T-helper 1 cell (primary cell): Measurements from ENCODE around the gene ZNF845.
"Not testable (repeated sequence)": the region's sequence is repeated elsewhere in the genome, so short reads cannot be mapped to it uniquely, and the experiment has no call there.

Experiments
- DNase-seq, 5 donors: peaks; one replicate each; pipeline ENCODE4 v3.0.0-alpha.2; 2012 to 2020
- total RNA-seq, 4 donors: gene quantifications; one replicate each; lab custom pipeline; 2026; lab: John Stamatoyannopoulos, UW

The ZNF845 gene
- total RNA-seq = 18.4 to 31.0 (median 24.7) reads per million in 4 donors

- DNase-seq = peak; percentile 86 to 96 (median 91)
These were observed at the start of gene ZNF845 for GRCh38 chr19:53333463-53334449. ZNF845 (plus strand) TSS chr19:53333749; CDS start chr19:53341308, 7,559 bp downstream.

GRCh38 chr19:53285087-53285486 lies 48.5 kb upstream of the ZNF845 start:
- DNase-seq = no peak

DNA sequence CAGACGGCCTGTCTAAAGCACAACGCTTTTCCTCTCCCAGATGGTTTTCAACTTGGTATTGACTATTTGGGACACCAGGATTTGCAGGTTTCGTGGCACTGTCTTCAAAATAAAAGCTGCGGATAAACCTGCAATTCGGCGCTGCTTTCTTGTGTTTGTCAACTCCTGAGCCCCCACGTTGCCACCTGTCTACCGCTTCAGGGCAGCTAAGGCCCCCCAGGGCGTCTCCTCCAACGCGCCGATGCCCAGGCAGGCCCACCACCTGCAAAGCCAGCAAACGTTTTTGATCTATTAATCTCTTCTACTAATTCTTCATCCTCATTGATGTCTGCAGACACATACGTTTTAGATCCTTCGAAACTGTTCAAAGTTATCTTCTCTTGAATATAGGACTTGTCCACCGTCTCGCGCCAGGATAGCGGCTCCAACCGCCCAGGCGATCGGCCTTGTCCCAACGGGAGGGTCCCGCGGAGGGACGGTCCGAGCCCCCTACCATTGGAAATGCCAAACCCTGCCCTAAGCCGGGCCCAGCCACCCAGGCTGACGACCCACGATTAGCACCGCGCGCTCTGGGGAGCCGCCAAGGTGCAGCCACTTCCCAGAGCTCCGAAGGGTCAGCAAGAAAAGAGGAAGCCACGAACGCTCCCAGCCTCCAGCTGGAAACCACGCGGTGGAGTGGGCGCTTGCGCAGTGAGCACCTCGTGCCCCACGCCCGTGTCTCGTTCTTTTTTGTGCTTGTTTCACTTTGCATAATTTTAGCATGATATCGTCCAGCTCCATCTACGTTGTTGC lies 42.6 kb upstream of the ZNF845 start:
- no peak for DNase-seq

GRCh38 chr19:53294786-53295441 lies 38.6 kb upstream of the ZNF845 start:
- no peak for DNase-seq

DNA sequence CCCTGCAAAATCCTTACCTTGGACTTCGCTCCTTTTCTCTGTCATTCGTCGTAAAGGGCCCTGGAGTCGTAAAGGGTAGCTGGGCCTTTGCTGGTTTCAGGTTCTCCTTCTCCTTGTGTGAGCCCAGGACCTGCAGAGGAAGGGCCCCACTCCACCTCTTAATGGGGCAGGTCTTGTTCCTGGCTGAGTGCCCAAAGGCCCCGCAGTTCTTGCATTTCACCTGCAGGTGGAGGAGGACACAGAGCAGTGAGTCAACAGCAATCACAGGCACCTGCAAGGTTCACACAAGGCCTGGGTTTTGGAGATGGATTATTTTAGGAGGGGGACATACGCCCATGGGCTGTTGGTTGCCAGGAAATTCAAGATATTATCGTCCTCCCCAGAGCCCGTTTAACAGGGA lies 32.2 kb upstream of the ZNF845 start:
- DNase-seq = not testable (repeated sequence)

GRCh38 chr19:53308339-53308811 lies 25.2 kb upstream of the ZNF845 start:
- DNase-seq = no peak

- no peak for DNase-seq
These were observed 22.5 kb upstream of the ZNF845 start for GRCh38 chr19:53311044-53311443.

GRCh38 chr19:53311897-53312296 lies 21.7 kb upstream of the ZNF845 start:
- DNase-seq = no peak

GRCh38 chr19:53328967-53329366 lies 4.6 kb upstream of the ZNF845 start:
- no peak for DNase-seq

DNA sequence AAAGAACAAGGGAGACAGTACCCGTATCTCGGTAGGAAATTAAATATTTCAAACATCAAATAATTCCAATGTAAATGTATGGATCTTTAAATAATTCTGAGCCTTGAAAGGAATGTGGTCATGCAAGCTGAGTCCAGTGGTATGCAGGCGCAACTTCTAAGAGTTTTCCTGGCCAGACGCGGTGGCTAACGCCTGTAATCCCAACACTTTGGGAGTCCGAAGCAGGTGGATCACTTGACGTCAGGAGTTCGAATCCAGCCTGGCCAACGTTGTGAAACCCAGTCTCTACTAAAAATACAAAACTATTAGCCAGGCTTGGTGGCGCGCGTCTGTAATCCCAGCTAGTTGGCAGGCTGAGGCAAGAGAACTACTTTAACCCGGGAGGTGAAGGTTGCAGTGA lies 1.1 kb upstream of the ZNF845 start:
- no peak for DNase-seq

- DNase-seq = peak in 2 of 5 donors; percentile 10 to 20
These were observed 485 bp upstream of the ZNF845 start for GRCh38 chr19:53333066-53333462.

- DNase-seq = not testable (repeated sequence)
These were observed 10.9 kb downstream of the ZNF845 start for GRCh38 chr19:53344403-53344802.

- no peak for DNase-seq
These were observed 22.2 kb downstream of the ZNF845 start for GRCh38 chr19:53355739-53356138.

DNA sequence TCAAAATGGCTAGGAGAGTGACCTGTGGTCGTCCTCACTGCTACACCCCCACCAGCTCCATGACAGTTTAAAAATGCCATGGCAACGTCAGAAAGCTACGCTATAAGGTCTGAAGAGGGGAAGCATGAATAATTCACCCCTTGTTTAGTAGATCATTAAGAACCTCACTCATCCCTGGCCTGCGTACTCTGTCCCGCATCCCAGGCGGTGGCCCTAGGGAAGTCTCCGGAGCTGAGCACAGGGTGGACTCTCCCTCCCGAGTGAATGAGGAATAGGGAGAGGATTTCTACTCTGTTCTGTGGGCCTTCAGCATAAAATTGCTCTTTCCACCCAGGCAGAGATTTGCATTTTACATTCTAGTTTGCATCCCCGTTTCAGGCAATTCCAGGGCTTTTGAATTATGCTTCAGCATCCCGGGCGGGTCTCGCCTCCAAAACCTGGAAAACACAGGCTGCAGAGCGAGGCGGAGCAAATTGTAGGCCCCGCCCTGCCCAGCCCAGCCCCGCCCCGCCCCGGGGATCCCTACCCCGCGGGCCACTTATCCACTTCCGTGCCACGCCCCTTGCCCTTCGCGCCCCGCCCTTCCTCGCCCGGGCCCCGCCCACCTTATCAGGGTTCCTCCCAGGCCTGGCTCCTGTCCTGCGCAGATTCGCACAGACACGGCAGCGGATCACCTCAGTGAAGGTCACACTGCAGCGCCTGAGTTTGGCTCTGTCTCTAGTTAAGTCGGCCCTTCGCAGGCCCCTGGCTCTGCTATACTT lies 24.5 kb downstream of the ZNF845 start:
- no peak for DNase-seq

DNA sequence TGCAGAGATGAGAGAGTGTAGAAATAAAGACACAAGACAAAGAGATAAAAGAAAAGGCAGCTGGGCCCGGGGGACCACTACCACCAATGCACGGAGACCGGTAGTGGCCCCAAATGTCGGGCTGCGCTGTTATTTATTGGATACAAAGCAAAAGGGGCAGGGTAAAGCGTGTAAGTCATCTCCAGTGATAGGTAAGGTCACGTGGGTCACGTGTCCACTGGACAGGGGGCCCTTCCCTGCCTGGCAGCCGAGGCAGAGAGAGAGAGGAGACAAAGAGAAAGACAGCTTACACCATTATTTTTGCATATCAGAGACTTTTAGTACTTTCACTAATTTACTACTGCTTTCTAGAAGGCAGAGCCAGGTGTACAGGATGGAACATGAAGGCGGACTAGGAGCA lies 26.5 kb downstream of the ZNF845 start:
- DNase-seq = not testable (repeated sequence)

- peak; percentile 93 to 96 (median 95) for DNase-seq
These were observed 31.8 kb downstream of the ZNF845 start, which contains the start of gene ZNF525 for GRCh38 chr19:53365134-53365898. ZNF525 (plus strand) TSS chr19:53365705; CDS start chr19:53372282, 6,577 bp downstream.

DNA sequence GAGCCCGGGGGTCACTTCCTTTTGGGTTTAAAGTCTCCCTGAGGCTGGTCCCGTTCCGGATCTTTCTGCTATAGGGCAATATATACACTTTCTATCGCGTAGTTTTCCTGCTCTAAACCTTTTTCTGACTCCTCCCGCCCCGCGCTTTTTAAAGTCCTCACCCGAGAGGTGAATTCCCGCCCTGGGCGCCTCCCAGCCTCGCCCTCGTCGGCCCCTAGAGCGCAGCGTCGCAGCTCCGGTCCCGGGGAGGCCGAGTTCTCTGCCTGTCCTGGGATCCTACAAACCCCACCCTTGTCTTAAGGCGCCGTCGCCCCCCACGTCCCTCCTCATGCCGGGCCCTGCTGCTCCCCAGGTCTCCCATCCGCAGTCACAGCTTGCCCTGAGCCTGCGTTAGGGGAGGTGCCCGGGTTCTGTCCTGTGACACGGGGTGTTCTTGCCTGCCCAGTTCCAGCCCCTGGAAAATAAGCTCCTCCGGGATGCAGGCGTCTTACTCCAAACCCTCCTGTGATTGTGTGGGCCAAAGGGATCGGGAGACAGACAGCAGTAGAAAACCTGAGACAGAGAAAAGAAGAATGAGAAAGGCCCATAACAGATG lies 32.4 kb downstream of the ZNF845 start:
- peak in 2 of 5 donors; percentile 16 to 26 for DNase-seq

- no peak for DNase-seq
These were observed 38.6 kb downstream of the ZNF845 start for GRCh38 chr19:53372196-53372595.

- no peak for DNase-seq
These were observed 40.7 kb downstream of the ZNF845 start for GRCh38 chr19:53374288-53374687.

- no peak for DNase-seq
These were observed 41.2 kb downstream of the ZNF845 start for GRCh38 chr19:53374743-53375142.

- DNase-seq = no peak
These were observed 47.8 kb downstream of the ZNF845 start for GRCh38 chr19:53381376-53381775.
